IgD-negative memory B cell (primary cell): ENCODE measurements around the gene UBXN4. TPM values are rescaled to one million over a fixed set of nuclear protein-coding genes. Genes with fewer than 3 reads are reported as not detected.

Source experiments
- polyA plus RNA-seq: library from polyadenylated mRNA; unstranded; fragments of 300-500 nt; fragmentation: Illumina TruSeq; gene quantifications from one replicate; pipeline ENCODE4 v1.2.3, GENCODE V29; 2021

Gene UBXN4
- polyA plus RNA-seq, 1 donor from 2014 or later, result 113 TPM

Other genes starting within 250 kb of the UBXN4 start
- 3.8 TPM for gene ZRANB3, start 210.6 kb upstream of the UBXN4 start, polyA plus RNA-seq
- 18.1 TPM for gene R3HDM1, start 210.4 kb upstream of the UBXN4 start, polyA plus RNA-seq
- not detected for gene LCT, start 95.3 kb downstream of the UBXN4 start, polyA plus RNA-seq
- 8.2 TPM for gene MCM6, start 134.6 kb downstream of the UBXN4 start, polyA plus RNA-seq
- gene DARS1, start 243.8 kb downstream of the UBXN4 start, polyA plus RNA-seq, result 117 TPM